Measurements from ENCODE around the gene NPVF.

The NPVF gene, protein sequence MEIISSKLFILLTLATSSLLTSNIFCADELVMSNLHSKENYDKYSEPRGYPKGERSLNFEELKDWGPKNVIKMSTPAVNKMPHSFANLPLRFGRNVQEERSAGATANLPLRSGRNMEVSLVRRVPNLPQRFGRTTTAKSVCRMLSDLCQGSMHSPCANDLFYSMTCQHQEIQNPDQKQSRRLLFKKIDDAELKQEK

GRCh38 chr7:25228386-25228785, at the start of gene NPVF:
Gene NPVF (minus strand): TSS chr7:25228486. CDS start chr7:25228439, 47 bp downstream.
- DNase-seq (ENCODE audit: low read depth), result no peak

GRCh38 chr7:25272265-25272664, 44.0 kb upstream of the NPVF start:
- no peak for DNase-seq (ENCODE audit: low read depth)

GRCh38 chr7:25263337-25263736, 35.1 kb upstream of the NPVF start:
- no peak for DNase-seq (ENCODE audit: low read depth)

- DNase-seq (ENCODE audit: low read depth), result no peak
Observed at GRCh38 chr7:25262586-25262985, 34.3 kb upstream of the NPVF start.

GRCh38 chr7:25261545-25262140, 33.4 kb upstream of the NPVF start:
- DNase-seq (ENCODE audit: low read depth), result no peak

DNA sequence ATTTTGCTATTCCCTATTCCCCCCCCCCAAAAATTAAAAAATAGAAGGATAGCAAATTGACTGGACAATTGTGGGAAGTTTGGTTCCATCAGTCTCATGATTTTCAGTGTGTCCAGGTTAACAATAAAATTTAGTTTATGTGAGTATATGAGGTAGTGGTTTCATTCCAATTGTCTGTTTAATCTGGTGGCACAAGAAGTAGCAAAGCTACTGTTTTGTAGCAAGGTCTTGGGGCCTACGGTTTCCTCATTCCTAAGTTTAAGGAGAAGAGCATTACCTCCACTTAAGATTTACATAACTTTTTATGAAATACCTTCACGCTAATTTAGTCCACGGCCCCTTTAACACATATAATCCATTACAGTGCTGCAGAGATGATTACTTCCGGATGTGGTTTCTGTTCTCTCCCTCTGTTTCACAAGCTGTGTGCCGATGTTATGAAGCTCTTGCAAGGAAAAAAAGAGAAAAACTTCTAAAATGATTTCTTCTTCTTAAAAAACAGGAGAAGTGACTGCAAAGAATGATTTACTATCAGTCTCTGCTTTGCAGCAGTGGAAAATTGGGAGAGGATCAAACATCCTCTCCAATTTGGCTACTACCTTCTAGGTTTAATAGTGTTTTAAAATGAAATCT, 32.7 kb upstream of the NPVF start:
- no peak for DNase-seq (ENCODE audit: low read depth)

GRCh38 chr7:25259487-25260243, 31.4 kb upstream of the NPVF start:
- DNase-seq (ENCODE audit: low read depth), result peak; percentile 15

DNA sequence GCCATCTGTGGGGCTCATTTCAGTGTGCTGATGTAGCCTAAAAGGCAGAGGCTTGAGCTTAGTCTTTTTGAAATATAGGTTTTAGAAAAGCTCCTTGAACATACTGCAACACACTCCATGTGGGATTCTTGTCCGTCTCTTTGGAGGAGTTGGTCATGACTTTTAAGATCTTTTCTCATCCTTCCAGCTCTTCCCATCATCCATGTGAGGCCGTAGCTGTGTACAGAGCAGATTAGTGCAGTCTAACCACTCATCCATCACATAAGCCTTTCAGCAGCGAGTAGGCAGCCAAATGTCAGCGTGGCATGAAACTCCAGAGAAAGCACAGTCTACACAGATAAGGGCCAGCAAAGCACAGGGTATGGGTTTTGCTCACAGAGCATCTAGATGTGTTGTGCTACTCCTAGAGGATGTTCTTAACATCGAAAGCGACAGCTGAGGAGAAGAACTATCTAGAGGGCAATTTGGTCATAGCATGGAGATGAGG, 28.1 kb upstream of the NPVF start:
- DNase-seq (ENCODE audit: low read depth), result no peak

- no peak for DNase-seq (ENCODE audit: low read depth)
Observed at GRCh38 chr7:25255611-25256332, 27.5 kb upstream of the NPVF start.

GRCh38 chr7:25254604-25255003, 26.3 kb upstream of the NPVF start:
- DNase-seq (ENCODE audit: low read depth), result no peak

GRCh38 chr7:25253714-25254113, 25.4 kb upstream of the NPVF start:
- DNase-seq (ENCODE audit: low read depth), result no peak

GRCh38 chr7:25250386-25250785, 22.1 kb upstream of the NPVF start:
- DNase-seq (ENCODE audit: low read depth), result no peak

- no peak for DNase-seq (ENCODE audit: low read depth)
Observed at GRCh38 chr7:25249772-25250171, 21.5 kb upstream of the NPVF start.

DNA sequence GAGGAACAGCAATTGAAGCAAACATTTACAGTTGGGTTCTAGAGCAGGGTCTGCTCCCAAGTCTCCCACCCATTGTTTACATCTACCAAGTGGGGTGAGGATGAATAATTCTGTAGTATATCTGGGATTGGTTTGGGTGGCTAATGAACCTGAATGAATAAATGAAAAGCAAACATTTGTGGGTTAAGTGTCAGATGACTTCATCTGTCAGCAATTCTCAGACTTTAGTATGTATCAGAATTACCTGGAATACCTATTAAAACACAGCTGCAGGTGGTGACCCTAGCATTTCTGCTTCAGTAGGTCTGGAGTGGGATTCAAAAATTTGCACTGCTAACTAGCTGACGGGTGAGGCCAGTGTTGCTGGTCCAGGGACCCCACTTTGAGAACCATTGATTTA, 18.0 kb upstream of the NPVF start:
- DNase-seq (ENCODE audit: low read depth), result no peak

DNA sequence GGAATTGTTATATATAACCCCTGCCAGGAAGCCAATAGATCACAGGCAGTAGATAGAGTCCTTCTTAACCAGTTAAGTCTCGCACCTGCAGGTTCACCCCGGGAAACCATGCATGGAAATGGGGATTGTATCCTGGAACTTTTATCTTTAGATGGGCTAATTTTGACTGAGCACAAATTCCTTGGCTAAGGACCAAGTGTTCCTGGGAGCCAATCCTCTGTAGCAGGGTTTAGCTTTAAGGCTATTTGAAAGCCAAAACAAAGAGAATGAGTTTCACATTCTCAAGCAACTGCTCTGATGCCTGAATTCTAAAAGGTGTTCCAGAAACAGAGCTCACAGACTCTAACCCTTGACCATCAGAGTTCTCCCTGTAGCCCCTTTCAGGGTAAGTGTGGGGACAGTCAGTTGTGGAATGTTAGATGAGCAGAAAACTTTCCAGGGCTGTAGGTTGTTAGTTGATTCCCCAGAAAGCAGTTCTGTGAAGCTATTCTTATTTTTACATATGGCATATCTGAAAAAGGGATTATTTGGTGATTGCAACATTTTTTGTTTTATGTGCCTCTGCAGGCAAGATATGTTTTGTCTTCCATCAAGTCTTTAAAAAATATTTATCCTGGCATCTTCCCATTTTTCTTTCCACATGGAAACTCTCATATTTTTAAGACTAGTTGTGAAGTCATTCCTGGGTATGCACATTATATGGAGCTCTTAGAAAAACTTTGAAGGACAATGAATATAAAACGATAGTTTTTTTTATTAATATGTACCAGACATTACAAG, 16.2 kb upstream of the NPVF start:
- no peak for DNase-seq (ENCODE audit: low read depth)

DNA sequence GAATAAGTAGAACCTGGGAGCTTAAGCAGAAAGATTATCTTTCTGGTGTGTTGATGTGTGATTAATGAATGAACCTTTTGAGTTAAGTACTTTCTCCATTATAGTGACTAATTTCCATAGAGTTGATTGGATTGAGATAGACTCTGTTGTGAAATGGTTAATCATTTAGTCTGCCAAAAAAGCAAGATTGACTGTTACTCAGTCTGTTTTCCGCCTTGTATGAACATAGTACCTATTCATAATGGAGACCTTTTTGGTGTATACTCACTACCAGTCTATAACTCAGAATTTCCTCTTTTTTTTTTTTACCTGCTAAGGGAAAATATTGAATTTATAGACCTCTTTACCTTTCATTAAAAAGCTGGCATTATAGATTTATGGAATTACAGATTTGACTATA, 14.4 kb upstream of the NPVF start:
- DNase-seq (ENCODE audit: low read depth), result no peak

- DNase-seq (ENCODE audit: low read depth), result no peak
Observed at GRCh38 chr7:25240896-25241295, 12.6 kb upstream of the NPVF start.

DNA sequence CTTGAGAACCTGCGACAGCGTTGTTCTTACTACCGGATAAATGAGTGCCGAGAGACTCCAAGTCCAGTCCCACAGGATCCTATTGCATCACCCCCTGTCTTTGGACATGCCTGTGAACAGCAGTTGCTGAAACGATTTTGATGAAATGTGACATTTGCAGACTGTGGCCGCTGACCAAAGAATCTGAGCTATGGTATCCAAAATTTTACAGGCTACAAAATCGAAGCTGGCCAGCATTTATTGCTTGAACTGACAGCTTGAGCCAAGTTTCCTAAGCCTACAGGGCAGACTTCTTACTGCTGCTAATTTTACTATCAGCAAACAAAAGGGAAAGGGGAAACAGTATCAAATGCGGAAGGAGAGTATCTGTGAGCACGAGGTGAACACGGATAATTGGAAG, 12.1 kb upstream of the NPVF start:
- no peak for DNase-seq (ENCODE audit: low read depth)

DNA sequence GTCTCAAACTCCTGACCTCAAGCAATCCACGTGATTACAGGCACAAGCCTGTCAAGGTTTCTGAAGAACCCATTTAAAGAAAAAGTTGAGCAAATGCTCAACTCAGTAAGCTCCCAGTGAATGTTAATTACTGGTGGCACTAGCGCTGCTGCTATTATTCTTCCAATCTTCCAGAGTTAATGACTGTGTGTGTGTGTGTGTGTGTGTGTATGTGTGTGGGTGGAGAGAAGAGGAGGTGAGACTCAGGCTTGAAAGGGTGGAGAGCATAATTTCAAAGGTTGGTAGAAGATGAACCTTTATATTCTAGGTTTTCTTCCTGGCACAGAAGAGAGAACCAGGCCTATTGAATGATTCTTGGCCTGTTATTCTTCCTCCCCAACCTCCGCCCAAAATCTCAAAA, 11.6 kb upstream of the NPVF start:
- no peak for DNase-seq (ENCODE audit: low read depth)

- no peak for DNase-seq (ENCODE audit: low read depth)
Observed at GRCh38 chr7:25238066-25238725, 9.9 kb upstream of the NPVF start.

DNA sequence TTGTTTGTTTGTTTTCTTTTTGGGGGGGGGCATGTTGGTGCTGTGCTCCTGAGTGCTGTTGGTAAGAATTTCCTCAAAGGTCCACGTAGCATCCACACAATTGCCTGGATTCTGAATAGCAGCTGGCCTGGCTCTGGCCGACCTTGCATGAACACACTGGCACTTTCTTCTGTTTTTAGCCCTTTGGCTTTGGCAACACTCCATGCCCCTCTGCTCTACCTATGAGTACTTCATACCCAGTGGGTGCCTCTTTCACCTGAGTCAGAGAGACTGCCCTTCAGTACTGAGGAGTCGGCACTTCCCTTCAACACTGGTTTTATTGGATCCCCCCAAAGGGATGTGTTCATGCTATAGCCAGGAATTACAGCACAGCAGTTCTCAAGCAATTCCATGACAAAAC, 7.2 kb upstream of the NPVF start:
- no peak for DNase-seq (ENCODE audit: low read depth)

Data from stimulated activated CD8-positive, alpha-beta memory T cell treated with anti-CD3 and anti-CD28 coated beads, Interleukin-12 subunit alpha, Interleukin-12 subunit beta, amount 100 ng/mL, for 4 hours (primary cell).